HG02852 (cell line): ENCODE measurements around the gene CPSF3.
A peak's percentile ranks its signal among the peaks of the same experiment; 100 is the strongest.

Source experiments
- ATAC-seq: cut with Tn5 transposase; IDR thresholded peaks from one replicate; pipeline ENCODE4 v1.9.1; 2021; ENCODE audit warnings: mild to moderate bottlenecking, moderate library complexity; ENCODE audit not compliant: unreplicated experiment

The CPSF3 gene

GRCh38 chr2:9462886-9463697 is 39.6 kb downstream of the CPSF3 start:
- ATAC-seq, result no peak

GRCh38 chr2:9463698-9464034 is 40.2 kb downstream of the CPSF3 start:
- ATAC-seq, result no peak

- ATAC-seq, result no peak
Observed at GRCh38 chr2:9465170-9465569, 41.7 kb downstream of the CPSF3 start.

- ATAC-seq, result no peak
Observed at GRCh38 chr2:9466147-9466683, 42.8 kb downstream of the CPSF3 start.

- ATAC-seq, result no peak
Observed at GRCh38 chr2:9467687-9468086, 44.2 kb downstream of the CPSF3 start.

GRCh38 chr2:9471206-9471605 is 47.8 kb downstream of the CPSF3 start:
- no peak for ATAC-seq

GRCh38 chr2:9472511-9472910 is 49.1 kb downstream of the CPSF3 start:
- no peak for ATAC-seq

- peak; percentile 8 for ATAC-seq
Observed at GRCh38 chr2:9473308-9473984, 50.0 kb downstream of the CPSF3 start.

GRCh38 chr2:9473985-9474360 is 50.5 kb downstream of the CPSF3 start:
- peak; percentile 44 for ATAC-seq

GRCh38 chr2:9474361-9475057 is 51.1 kb downstream of the CPSF3 start, which contains the start of gene IAH1:
Gene IAH1, plus strand, starts transcription at chr2:9474551. Its CDS starts 16 bp downstream, at chr2:9474567.
- peak; percentile 69 for ATAC-seq

- ATAC-seq, result no peak
Observed at GRCh38 chr2:9477914-9478313, 54.5 kb downstream of the CPSF3 start.

GRCh38 chr2:9478526-9478925 is 55.1 kb downstream of the CPSF3 start:
- ATAC-seq, result no peak

- ATAC-seq, result no peak
Observed at GRCh38 chr2:9480157-9480556, 56.7 kb downstream of the CPSF3 start.

GRCh38 chr2:9483107-9483506 is 59.7 kb downstream of the CPSF3 start:
- no peak for ATAC-seq

- ATAC-seq, result no peak
Observed at GRCh38 chr2:9484533-9484932, 61.1 kb downstream of the CPSF3 start.

- no peak for ATAC-seq
Observed at GRCh38 chr2:9488583-9489547, 65.4 kb downstream of the CPSF3 start.

GRCh38 chr2:9490789-9491188 is 67.3 kb downstream of the CPSF3 start:
- ATAC-seq, result no peak

- ATAC-seq, result no peak
Observed at GRCh38 chr2:9492927-9493326, 69.5 kb downstream of the CPSF3 start.

GRCh38 chr2:9493478-9493877 is 70.0 kb downstream of the CPSF3 start:
- no peak for ATAC-seq

GRCh38 chr2:9494081-9494480 is 70.6 kb downstream of the CPSF3 start:
- ATAC-seq, result no peak
